Muscle layer of colon (tissue), 2 donors: Measurements from ENCODE around the gene MATCAP1.

Experiments used
- H3K27ac ChIP-seq: one replicate; pipeline ENCODE4 v1.7.0; 2013; ENCODE audit warnings: low read depth, mild to moderate bottlenecking, low read length, moderate library complexity
- H3K27me3 ChIP-seq, 2 donors: one replicate each; pipeline ENCODE4 v1.7.0; 2013; ENCODE audit warnings: low read length in 2 of 2, mild to moderate bottlenecking in 2 of 2; ENCODE audit not compliant: insufficient read depth in 2 of 2, control insufficient read depth in 1 of 2
- H3K36me3 ChIP-seq: one replicate; pipeline ENCODE4 v1.7.0; 2013; ENCODE audit warnings: mild to moderate bottlenecking, low read length; ENCODE audit not compliant: insufficient read depth
- H3K4me1 ChIP-seq: one replicate; pipeline ENCODE4 v1.7.0; 2013; ENCODE audit warnings: mild to moderate bottlenecking, low read length; ENCODE audit not compliant: insufficient read depth
- H3K4me3 ChIP-seq, 2 donors: one replicate each; pipeline ENCODE4 v1.7.0; 2013; ENCODE audit warnings: low read length in 2 of 2, low read depth in 1 of 2, mild to moderate bottlenecking in 1 of 2, moderate library complexity in 1 of 2
- H3K9ac ChIP-seq: one replicate; pipeline ENCODE4 v1.7.0; 2013; ENCODE audit warnings: low read length
- H3K9me3 ChIP-seq: one replicate; pipeline ENCODE4 v1.7.0; 2013; ENCODE audit warnings: mild to moderate bottlenecking, low read length
- donor health status: abdominal sarcoma.
- donor health status: Adenocarcinoma of cecum.

Gene MATCAP1

DNA sequence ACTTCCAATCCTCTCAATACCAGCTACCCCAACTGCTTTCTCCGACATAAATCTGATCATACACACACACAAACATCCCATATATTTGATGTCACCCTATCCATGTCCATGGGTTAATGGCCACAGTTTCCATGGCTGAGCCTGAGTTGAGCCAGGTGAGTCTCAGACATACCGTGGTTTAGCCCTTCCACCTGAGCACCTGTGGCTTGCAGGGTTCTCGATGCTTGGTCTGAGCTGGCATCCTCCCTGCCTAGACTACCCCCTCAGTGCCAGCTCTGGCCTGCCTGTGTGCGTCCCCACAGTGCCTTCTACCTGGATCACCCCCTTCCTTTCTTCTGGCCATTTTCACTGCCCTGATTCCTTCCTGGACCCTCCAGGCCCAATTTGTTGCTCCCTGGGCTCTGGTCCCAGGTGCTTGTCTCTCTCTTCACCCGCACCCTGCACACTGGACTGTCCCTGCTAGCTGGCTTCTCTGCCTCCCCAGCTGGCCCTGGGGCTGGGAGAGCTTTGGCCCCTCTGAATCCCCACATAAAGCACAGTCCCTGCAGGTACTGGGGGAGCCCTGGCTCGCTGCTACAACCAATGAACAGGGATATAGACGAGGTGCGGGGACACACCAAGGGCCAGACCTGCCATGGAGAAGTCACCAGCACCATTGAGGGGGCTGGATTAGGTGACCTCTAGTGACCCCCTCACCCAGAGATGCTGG, 22.5 kb upstream of the MATCAP1 start:
- Histone ChIP-seq H3K9me3 (no peaks in the 10 kb centered on the region), H3K27me3 (no peaks in the 10 kb centered on the region), H3K27ac (no peak overlapping the region), H3K9ac (no peak overlapping the region), H3K4me3 (no peak overlapping the region), H3K4me1 (no peaks in the 10 kb centered on the region), H3K36me3 (no peaks in the 10 kb centered on the region)

DNA sequence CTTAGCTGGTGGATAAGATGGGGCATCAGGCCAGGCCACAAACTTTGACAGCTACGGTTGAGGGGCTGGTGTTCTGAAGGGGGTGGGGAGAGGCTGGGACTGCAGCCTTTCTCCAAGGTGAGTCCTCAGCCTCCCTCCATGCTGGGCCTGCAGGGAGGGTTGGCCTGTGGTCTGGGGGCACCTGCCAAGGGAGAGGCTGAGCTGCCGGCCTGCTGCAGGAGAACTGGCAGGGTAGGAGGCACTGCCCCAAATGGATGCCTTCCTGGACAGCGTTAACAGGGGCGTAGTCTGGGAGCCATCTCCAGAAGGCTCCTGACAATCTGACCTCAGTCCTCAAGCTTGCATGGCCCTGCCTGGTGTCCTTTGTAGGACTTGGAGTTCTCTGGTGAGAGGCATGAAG, 20.3 kb upstream of the MATCAP1 start:
- Histone ChIP-seq H3K9ac (no peak overlapping the region), H3K4me1 (no peaks in the 10 kb centered on the region), H3K27ac (no peak overlapping the region), H3K27me3 (no peaks in the 10 kb centered on the region), H3K9me3 (no peaks in the 10 kb centered on the region), H3K4me3 (no peak overlapping the region), H3K36me3 (no peaks in the 10 kb centered on the region)

DNA sequence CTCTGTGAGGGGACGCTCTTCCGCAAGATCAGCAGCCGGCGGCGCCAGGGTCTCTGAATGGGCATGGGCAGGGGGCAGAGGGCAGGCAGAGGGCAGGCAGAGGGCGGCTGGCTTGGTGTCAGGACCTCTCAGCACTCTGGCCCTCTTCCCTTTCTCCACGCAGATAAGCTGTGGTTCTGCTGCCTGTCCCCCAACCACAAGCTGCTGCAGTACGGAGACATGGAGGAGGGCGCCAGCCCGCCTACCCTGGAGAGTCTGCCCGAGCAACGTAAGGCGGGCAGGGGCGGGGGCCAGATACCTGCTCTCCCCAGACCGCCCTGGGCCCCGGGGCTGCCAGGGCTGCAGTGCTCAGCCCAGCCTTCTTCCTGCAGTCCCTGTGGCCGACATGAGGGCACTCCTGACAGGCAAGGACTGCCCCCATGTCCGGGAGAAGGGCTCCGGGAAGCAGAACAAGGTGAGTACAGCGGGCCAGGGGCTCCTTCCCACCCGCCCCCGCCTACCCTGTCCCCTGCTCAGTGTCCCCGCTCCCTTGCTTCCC, 19.3 kb upstream of the MATCAP1 start:
- no peaks in the 10 kb centered on the region for H3K4me1 ChIP-seq
- H3K27ac ChIP-seq: no peak overlapping the region
- H3K9me3 ChIP-seq: no peaks in the 10 kb centered on the region
- H3K27me3 ChIP-seq: no peaks in the 10 kb centered on the region
- no peak overlapping the region for H3K9ac ChIP-seq
- peaks cover 3% of the 10 kb centered on the region for H3K36me3 ChIP-seq
- no peak overlapping the region for H3K4me3 ChIP-seq

DNA sequence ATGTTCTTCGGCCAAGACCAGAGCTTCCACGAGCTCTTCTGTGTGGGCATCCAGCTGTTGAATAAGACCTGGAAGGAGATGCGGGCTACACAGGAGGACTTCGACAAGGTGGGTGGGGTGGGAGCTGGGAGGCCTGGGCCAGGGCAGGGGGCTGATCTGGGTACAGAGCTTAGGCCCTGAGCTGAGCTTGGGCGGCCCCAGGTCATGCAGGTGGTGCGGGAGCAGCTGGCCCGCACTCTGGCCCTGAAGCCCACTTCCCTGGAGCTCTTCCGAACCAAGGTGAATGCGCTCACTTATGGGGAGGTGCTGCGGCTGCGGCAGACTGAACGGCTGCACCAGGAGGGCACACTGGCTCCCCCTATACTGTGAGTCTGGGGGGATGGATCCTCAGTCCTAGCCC, 18.7 kb upstream of the MATCAP1 start:
- no peaks in the 10 kb centered on the region for H3K4me1 ChIP-seq
- H3K9me3 ChIP-seq: no peaks in the 10 kb centered on the region
- no peak overlapping the region for H3K27ac ChIP-seq
- H3K36me3 ChIP-seq: peaks cover 9% of the 10 kb centered on the region
- no peaks in the 10 kb centered on the region for H3K27me3 ChIP-seq
- H3K9ac ChIP-seq: no peak overlapping the region
- H3K4me3 ChIP-seq: no peak overlapping the region

- Histone ChIP-seq H3K9me3 (no peaks in the 10 kb centered on the region), H3K27me3 (no peaks in the 10 kb centered on the region), H3K4me1 (no peaks in the 10 kb centered on the region), H3K36me3 (peaks cover 17% of the 10 kb centered on the region), H3K4me3 (no peak overlapping the region), H3K27ac (no peak overlapping the region), H3K9ac (no peak overlapping the region)
Observed at GRCh38 chr16:67201411-67202345, 17.9 kb upstream of the MATCAP1 start.

GRCh38 chr16:67200491-67200890, 16.7 kb upstream of the MATCAP1 start:
- Histone ChIP-seq H3K27ac (no peak overlapping the region), H3K9ac (no peak overlapping the region), H3K36me3 (peaks cover 29% of the 10 kb centered on the region), H3K4me1 (no peaks in the 10 kb centered on the region), H3K9me3 (no peaks in the 10 kb centered on the region), H3K4me3 (no peak overlapping the region), H3K27me3 (no peaks in the 10 kb centered on the region)

DNA sequence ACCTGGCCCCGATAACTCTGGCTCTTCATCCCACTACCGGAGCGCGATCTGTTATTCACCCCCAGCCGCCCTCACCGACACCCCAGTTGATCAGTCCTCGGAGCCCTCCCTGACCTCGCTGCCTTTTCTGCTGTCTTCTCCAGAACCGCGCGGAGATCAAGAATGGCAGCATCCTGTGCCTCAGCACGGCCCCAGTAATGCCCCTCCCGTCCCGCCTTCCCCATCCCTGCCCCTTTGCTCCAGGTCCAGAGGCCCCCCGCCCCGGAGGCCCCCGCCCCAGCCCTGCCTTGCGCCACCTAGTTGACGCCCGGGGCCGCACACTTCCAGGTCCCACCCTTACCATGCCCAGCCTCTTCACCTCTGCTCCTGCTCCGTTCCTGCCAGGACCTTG, 16.0 kb upstream of the MATCAP1 start:
- H3K4me3 ChIP-seq: no peak overlapping the region
- peaks cover 36% of the 10 kb centered on the region for H3K36me3 ChIP-seq
- no peak overlapping the region for H3K27ac ChIP-seq
- no peaks in the 10 kb centered on the region for H3K27me3 ChIP-seq
- no peaks in the 10 kb centered on the region for H3K4me1 ChIP-seq
- no peaks in the 10 kb centered on the region for H3K9me3 ChIP-seq
- H3K9ac ChIP-seq: no peak overlapping the region

DNA sequence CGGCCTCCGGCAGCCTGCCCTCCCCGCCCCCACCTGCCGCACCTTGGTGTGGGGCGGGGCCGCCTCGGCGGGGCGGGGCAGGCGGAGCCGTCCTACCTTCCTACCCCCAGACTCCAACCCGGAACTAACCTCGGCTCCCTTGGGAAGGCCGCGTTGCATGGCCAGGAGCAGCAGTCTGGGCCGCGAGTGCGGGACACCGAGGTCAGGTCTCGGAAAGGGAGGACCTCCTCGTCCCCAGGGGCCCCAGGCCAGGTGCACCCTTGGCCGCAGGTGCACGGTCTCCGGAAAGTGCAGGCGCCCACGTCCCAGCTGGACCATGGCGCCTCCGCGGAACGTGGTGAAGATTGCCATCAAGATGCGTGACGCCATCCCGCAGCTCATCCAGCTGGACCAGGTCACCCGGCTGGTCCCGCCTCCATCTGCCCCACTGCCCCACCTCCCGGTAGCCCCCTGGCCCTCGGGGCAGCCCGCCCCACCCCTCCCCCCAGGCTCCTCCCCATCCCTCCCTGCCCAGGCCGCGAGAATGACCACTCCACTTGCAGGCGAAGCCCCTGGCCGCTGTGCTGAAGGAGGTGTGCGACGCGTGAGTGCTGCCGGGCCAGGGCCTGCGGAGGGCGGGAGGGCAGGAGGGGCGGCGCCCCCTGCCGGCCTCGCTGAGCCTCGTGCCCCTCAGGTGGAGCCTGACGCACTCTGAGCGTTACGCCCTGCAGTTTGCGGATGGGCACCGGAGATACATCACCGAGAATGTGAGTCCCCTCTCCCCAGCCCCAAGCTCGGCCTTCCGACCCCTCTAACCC, 15.4 kb upstream of the MATCAP1 start, which contains the start of gene ELMO3:
ELMO3 (plus strand) TSS at position 121 of the 797 bp plus-strand sequence; CDS start at position 317, 196 bp downstream.
- H3K36me3 ChIP-seq: peaks cover 42% of the 10 kb centered on the region
- no peaks in the 10 kb centered on the region for H3K4me1 ChIP-seq
- H3K27me3 ChIP-seq: no peaks in the 10 kb centered on the region
- no peak within 1 kb of the TSS for H3K4me3 ChIP-seq
- no peaks in the 10 kb centered on the region for H3K9me3 ChIP-seq
- no peak within 1 kb of the TSS for H3K9ac ChIP-seq
- no peak within 1 kb of the TSS for H3K27ac ChIP-seq

DNA sequence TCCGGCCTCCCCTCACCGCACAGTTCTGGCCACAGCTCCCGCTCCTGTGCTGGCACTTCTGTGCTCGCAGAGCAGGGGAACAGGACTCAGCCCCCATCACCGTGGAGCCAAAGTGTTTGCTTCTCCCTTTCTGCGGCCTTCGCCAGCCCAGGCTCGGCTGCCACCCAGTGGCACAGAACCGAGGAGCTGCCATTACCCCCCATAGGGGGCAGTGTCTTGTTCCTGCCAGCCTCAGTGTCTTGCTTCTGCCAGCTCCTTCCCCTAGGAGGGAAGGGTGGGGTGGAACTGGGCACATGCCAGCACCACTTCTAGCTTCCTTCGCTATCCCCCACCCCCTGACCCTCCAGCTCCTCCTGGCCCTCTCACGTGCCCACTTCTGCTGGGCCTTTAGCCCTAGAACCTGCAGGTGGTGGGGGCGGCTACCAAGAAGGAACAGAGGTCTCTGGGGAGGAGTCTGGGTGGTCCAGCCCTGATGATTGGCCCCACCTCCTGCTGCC, 14.5 kb upstream of the MATCAP1 start:
- no peak overlapping the region for H3K4me3 ChIP-seq
- H3K36me3 ChIP-seq: peaks cover 49% of the 10 kb centered on the region
- H3K27me3 ChIP-seq: no peaks in the 10 kb centered on the region
- H3K27ac ChIP-seq: no peak overlapping the region
- H3K9ac ChIP-seq: no peak overlapping the region
- peaks cover 9% of the 10 kb centered on the region for H3K4me1 ChIP-seq
- H3K9me3 ChIP-seq: no peaks in the 10 kb centered on the region

- Histone ChIP-seq H3K27me3 (no peaks in the 10 kb centered on the region), H3K4me1 (peaks cover 15% of the 10 kb centered on the region), H3K36me3 (peaks cover 49% of the 10 kb centered on the region), H3K9me3 (no peaks in the 10 kb centered on the region), H3K4me3 (no peak overlapping the region), H3K9ac (no peak overlapping the region), H3K27ac (no peak overlapping the region)
Observed at GRCh38 chr16:67197704-67198103, 13.9 kb upstream of the MATCAP1 start.

DNA sequence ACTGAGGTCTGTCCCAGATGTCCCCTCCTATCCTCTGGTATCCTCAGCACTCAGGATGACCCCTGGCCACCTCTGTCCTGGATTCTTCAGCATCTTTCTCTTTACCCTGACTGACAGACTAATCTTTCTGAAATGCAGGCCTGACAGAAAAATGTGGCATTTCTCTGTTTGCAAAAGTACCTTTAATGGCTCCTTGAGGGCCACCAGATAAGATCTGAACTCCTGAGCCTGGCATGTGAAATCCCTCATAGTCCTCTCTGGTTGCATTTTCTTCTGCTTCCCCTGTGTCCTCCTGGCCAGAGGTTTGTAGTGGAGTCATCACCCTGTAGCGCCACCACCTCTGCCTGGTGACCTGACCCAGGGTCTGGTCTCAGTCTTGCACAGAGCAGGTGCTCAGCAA, 13.1 kb upstream of the MATCAP1 start:
- Histone ChIP-seq H3K4me1 (peaks cover 18% of the 10 kb centered on the region), H3K27ac (no peak overlapping the region), H3K27me3 (no peaks in the 10 kb centered on the region), H3K9me3 (no peaks in the 10 kb centered on the region), H3K9ac (no peak overlapping the region), H3K36me3 (peaks cover 49% of the 10 kb centered on the region), H3K4me3 (no peak overlapping the region)
